HG03025 (cell line): ENCODE results near the gene CDH4.
"Not testable (repeated sequence)": the region's sequence is repeated elsewhere in the genome, so short reads cannot be mapped to it uniquely, and the experiment has no call there.

Source experiments
- ATAC-seq: cut with Tn5 transposase; IDR thresholded peaks from one replicate; pipeline ENCODE4 v1.9.1; 2021; ENCODE audit warnings: mild to moderate bottlenecking, moderate library complexity; ENCODE audit not compliant: unreplicated experiment, low FRiP score

Gene CDH4

DNA sequence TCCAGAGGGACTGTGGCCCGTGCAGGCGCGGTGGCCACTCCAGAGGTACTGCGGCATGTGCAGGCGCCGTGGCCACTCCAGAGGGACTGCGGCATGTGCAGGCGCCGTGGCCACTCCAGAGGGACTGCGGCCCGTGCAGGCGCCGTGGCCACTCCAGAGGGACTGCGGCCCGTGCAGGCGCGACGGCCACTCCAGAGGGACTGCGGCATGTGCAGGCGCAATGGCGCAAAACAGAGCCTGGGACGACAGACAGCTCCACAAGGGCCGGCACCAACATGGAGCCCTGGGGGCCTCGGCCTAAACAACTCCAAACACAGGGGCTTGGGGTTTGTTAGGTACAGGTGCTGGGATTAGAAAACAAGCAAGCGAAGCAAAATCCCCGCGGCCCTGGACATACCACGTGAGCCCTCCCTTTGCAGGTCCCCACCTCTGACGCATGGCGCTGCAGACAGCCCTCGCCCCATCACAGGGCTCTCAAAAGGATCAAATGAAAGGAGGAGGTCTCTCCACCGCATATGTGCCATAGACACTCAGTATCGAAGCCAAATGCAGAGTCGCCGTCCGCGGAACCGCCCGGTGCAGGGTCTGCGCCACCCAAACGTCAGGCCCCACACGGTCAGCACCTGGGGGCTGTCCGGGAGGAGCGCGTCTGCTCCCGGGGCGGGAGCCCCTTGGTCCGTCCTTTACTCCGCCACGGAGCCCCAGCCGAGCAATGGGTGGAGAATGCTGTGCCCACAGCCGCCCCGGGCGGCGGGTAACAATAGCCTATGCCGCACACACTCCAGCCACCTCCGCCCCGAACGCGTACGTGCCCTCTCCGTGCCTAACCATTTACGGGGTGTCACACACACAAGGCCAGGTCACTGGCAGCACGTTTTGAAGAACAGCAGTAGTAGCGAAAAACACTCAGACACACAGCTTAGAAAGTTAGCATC is 727.9 kb downstream of the CDH4 start:
- no peak for ATAC-seq

DNA sequence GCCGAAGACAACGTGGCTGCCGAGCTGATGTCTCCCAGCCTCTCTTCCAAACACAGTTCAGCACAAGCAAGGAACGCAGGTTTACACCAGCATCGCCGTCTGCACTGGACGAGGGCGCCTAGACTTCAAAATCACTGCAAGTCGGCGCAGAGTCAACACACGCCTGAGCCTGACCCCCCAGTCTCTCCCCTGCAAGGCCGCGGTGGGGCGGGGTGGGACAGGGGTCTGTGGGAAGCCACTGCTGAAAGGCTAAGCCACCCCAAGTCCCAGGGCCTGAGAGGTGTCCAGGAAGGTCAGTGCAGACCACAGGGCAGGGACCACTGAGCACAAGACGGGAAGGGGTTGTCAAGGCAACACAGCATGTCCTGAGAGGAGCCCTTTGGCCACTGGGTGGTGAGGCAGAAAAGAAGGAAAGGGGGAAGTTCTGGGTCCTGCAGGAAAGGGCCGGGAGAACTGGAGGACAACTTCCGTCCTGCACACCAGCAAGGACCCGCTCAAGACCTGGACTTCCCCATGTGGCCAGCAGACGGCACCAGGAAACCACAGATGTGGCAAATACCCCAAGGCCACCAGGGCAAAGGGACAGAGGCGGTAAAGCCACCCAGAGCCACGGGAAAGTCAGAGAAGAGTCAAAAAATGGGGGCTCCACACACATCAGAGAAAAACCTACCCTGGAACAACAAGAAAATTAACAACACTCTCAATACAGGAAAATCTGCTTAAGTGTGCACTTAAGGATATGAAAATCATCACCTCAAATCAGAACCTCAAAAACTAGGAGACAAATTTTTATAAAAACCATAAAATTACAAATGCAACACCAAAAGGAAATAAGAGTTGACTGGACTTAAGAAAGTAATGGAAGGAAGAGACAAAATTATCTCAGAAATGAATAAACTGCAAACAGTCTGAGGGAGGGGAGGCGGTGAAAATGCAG is 728.9 kb downstream of the CDH4 start:
- no peak for ATAC-seq

DNA sequence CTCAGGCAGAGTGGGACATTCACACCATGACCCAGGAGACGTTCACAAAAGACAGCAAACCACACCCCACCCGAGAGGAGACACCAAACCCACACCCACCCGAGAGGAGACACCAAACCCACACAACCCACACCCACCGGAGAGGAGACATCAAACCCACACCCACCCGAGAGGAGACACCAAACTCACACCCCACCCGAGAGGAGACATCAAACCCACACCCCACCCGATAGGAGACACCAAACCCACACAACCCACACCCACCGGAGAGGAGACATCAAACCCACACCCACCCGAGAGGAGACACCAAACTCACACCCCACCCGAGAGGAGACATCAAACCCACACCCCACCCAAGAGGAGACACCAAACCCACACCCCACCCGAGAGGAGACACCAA is 729.6 kb downstream of the CDH4 start:
- not testable (repeated sequence) for ATAC-seq

DNA sequence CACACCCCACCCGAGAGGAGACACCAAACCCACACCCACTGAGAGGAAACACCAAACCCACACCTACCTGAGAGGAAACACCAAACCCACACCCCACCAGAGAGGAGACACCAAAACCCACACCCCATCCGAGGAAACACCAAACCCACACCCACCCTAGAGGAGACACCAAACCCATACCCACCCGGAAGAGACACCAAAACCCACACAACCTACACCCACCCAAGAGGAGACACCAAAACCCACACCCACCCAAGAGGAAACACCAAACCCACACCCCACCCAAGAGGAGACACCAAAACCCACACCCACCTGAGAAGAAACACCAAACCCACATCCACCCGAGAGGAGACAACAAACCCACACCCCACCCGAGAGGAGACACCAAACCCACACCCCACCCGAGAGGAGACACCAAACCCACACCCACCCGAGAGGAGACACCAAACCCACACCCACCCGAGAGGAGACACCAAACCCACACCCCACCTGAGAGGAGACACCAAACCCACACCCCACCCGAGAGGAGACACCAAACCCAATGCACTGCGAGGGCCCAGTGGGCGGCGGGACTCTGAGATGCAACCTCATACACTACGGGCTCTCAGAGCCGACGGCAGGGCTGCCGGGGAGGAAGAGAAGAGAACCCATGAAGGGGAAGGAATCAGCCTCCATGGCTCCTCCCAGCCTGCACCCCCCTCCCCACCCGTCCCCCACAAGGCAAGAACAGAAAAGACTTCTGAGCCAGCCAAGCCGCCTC is 730.3 kb downstream of the CDH4 start:
- no peak for ATAC-seq

DNA sequence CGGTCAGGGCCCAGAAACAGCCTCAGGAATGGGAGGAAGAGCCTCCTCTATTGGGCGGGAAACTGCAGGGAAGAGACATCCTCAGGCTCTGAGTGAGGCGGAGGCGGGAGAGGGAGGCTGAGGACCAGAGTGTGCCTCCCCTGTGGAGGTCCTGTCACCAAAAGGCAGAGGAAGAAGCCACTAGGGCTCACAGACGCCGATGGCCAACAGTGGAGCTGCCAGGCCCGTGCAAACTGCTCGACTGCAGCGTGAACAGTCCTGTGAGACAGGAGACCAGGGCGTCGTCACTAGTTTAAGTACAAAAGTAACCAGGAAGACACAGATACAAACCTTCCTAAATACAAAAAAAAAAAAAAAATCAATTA is 730.9 kb downstream of the CDH4 start:
- no peak for ATAC-seq

DNA sequence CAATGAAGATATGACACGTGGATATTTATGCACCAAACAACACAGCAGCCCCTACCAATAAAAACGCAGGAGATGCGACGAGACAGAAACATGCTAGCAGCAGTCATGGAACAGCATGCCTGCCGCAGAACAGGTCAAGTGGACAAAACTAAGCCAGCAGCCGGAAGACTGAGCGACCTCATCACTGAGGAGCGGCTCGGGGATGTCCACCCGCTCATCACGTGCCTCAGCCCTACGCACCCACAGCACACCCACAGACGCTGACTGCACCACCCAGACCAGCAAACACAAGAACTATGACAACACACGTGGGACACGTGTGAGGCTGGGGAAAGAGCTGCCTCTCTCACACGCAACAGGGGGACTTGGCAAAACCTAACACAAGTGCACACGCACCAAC is 731.9 kb downstream of the CDH4 start:
- no peak for ATAC-seq

DNA sequence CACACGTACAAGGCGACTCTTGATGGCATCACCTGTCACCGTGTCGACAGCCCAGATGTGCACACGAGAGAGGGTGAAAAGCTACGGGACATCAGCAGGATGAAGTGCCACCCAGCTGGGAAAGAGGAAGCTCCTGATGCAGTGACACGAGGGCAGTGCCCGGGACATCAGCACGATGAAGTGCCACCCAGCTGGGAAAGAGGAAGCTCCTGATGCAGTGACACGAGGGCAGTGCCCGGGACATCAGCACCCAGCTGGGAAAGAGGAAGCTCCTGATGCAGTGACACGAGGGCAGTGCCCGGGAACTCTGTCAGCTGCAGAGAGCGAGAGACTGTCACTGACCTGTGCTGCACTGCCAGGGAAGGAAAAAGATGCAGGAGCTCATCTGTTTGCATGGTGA is 732.4 kb downstream of the CDH4 start:
- not testable (repeated sequence) for ATAC-seq

DNA sequence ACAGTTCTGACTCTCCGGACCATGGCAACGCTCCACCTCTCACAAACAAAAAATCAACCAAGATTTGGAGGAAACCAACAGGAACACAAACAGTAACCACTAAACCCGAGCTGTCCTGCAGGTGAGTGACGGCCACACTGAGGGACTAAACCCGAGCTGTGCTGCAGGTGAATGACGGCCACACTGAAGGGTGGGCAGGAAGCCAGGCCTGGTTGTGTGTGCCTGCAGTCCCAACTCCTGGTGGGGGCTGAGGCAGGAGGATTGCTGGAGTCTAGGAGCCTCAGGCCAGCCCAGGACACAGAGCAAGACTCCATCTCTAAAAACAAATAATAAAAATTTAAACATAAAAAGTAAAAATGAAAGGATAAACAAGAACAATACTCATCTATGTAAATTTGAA is 733.0 kb downstream of the CDH4 start:
- no peak for ATAC-seq

DNA sequence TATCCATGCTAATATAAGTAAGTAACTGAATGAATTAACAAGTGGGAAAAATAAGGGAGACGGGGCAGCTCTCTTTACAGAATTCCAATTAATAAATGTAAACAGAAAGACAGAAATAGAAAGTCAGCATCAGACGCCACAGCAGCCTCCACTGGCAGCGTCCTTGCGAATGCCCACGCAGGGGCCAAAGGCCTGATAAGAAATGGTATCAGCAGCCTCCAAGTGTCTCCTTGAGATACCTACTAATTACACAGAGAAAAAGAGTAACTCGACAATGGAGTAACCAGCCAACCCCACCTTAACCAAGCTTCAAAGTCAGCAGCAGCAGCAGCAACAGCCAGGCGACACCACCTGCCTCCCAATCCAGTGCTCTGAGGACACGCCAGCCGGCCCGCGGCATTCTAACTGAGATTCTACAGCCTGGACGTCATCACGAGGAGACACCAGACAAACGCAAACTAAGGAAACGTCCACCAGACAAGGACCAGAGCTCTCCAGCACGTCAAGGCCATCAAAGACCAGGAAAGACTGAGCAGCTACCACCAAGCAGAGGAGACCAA is 734.8 kb downstream of the CDH4 start:
- ATAC-seq = no peak

DNA sequence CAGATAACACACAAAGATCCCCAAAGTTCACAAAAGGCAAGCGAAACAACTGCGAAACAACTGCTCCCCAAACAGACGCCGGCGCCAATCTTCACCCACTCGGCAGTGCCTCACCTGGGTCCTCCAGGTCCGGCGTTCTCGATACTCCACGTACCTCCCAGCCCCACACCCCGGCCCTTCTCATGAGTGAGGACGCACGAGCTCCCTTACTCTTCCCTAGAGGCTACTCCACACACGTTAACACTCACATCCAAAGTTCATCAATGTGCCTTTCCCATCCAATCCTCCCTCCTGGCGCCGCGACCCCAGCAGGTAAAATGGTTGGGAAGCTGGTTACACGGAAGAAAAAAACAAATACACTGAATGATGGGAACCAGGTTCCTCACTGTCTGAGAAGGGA is 736.6 kb downstream of the CDH4 start:
- no peak for ATAC-seq

DNA sequence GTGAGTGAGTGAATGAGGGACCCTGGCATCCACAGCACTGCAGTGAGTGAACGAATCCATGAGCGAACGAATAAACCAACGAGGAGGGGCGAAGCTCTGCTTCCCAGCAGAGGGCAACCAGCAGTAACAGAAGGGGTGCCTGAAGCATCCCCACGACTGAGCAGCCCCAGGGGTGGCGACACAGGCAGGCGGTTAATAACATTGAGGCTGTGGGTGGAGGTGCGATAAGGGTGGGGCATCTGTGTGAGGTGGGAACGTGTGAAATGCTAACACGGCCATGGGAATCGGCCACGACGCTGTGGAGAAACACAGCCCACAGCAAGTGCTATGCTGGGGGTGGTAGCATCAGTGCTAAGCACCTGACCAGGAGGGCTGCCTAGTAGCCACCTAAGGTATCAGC is 737.7 kb downstream of the CDH4 start:
- no peak for ATAC-seq
